Smooth muscle cell (in vitro differentiated cells): Measurements from ENCODE around the gene PAQR4. TPM values are rescaled to one million over a fixed set of nuclear protein-coding genes. Genes with fewer than 3 reads are reported as not detected.

Source experiments
- DNase-seq: peaks from one replicate; lab custom pipeline; 2025; ENCODE audit not compliant: unreplicated experiment; lab: John Stamatoyannopoulos, UW
- H2AFZ ChIP-seq: fragments of 200-600 bp; sonication (generic); 2 replicates; pipeline ENCODE4 v1.6.0; 2016; ENCODE audit warnings: antibody characterized with exemption, low read depth, mild to moderate bottlenecking
- H3F3A ChIP-seq: fragments of 200-600 bp; sonication (generic); 2 replicates; pipeline ENCODE4 v1.6.0; 2017; ENCODE audit warnings: antibody characterized with exemption, low read depth
- H3K27ac ChIP-seq: fragments of 200-600 bp; sonication (generic); 2 replicates; pipeline ENCODE4 v1.5.1; 2016; ENCODE audit warnings: low read depth, mild to moderate bottlenecking
- H3K27me3 ChIP-seq: fragments of 200-600 bp; sonication (generic); 2 replicates; pipeline ENCODE4 v1.6.1; 2016; ENCODE audit warnings: low read depth, mild to moderate bottlenecking
- H3K36me3 ChIP-seq: fragments of 200-600 bp; sonication (generic); 2 replicates; pipeline ENCODE4 v1.5.1; 2016; ENCODE audit warnings: low read depth
- H3K4me1 ChIP-seq: fragments of 200-600 bp; sonication (generic); 2 replicates; pipeline ENCODE4 v1.5.1; 2016; ENCODE audit warnings: low read depth
- H3K4me2 ChIP-seq: fragments of 200-600 bp; sonication (generic); 2 replicates; pipeline ENCODE4 v1.6.0; 2016; ENCODE audit warnings: mild to moderate bottlenecking
- H3K4me3 ChIP-seq: fragments of 200-600 bp; sonication (generic); 2 replicates; pipeline ENCODE4 v1.5.1; 2016; ENCODE audit warnings: mild to moderate bottlenecking
- H3K79me2 ChIP-seq: fragments of 200-600 bp; sonication (generic); 2 replicates; pipeline ENCODE4 v1.6.0; 2016; ENCODE audit warnings: low read depth, mild to moderate bottlenecking
- H3K9ac ChIP-seq: fragments of 200-600 bp; sonication (generic); 2 replicates; pipeline ENCODE4 v1.6.0; 2016; ENCODE audit warnings: low read depth
- H3K9me3 ChIP-seq: fragments of 200-600 bp; sonication (generic); replicated peaks from 2 replicates; pipeline ENCODE4 v1.5.1; 2016; ENCODE audit warnings: low read depth
- H4K20me1 ChIP-seq: fragments of 200-600 bp; sonication (generic); 2 replicates; pipeline ENCODE4 v1.6.0; 2016; ENCODE audit warnings: low read depth
- CTCF ChIP-seq: fragments of 200-600 bp; sonication (generic); IDR thresholded peaks from 2 replicates; pipeline ENCODE4 v1.5.1; 2017; ENCODE audit warnings: borderline replicate concordance, mild to moderate bottlenecking, antibody characterized with exemption; ENCODE audit not compliant: insufficient read depth, poor library complexity, severe bottlenecking
- WGBS: methylation state at CpG from one replicate; pipeline ENCODE4 v1.1.7; 2016; ENCODE audit warnings: low lambda C conversion rate; 5-methylcytosine and 5-hydroxymethylcytosine counted together
- polyA plus RNA-seq: library from polyadenylated mRNA; unstranded; fragments of >200 nt; fragmentation: Nextera tagmentation; extraction: Ambion mirVana; gene quantifications from 2 replicates; pipeline ENCODE4 v1.2.1, GENCODE V29; 2016
- total RNA-seq: library from RNA; depleted of rRNA; stranded (reverse); fragments of >200 nt; gene quantifications from 2 replicates; pipeline ENCODE4 v1.2.3, GENCODE V29; 2014

Gene PAQR4
- total and polyA plus RNA-seq, 2 experiments from 2014 or later = 4.6 to 9.3 TPM

DNA sequence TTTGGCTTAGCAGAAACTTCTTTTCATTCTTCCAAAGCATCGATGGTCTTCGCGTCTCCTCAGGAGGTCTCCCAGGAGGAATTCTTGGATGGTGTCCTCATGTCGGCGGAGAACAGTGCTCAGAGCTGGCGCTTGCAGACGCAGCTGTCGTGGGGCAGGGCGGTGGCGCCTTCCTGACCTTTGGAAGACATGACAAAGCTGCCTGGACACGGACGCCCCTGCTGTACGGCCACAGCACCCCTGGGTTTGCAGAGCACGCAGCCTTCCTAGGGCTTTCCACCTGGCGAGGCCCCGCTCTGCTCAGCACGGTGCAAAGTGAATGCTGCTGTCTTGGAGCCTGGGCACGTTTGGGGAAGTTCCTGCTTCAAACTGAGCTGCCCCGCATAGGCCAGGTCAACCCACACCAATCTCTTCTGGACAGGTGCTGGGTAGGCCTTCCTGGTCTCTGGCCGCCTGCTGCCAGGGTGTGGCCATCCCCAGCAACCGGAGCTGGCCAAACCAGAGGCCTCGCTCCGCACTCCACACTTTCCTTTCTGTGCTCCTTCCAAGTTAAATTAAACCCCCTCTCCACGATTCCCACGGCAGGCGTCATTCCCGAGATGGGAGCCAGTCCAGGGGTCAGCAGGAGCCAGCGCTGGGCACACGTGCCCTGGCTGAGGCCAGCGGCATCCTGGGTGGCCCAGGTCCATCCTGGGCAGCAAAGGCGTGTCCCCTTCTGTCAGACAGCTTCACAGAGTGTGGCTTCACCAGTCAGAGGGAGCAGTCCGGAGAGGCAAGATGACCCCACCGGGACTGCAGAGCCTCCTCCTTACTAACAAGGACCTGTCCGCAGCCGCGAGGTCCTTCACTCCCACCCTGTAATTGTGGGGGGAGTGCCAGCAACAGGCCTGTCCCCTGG, 20.1 kb upstream of the PAQR4 start:
- no peak for DNase-seq
- Histone ChIP-seq H3K27me3 (no peaks in the 10 kb centered on the region), H3K36me3 (no peaks in the 10 kb centered on the region), H3K79me2 (no peaks in the 10 kb centered on the region), H3K4me1 (no peaks in the 10 kb centered on the region), H3K4me3 (no peak overlapping the region), H3K4me2 (no peak overlapping the region), H3K9me3 (no peaks in the 10 kb centered on the region), H3K27ac (no peak overlapping the region), H4K20me1 (no peaks in the 10 kb centered on the region), H2AFZ (no peak overlapping the region), H3F3A (no peaks in the 10 kb centered on the region), H3K9ac (no peak overlapping the region)
- 96% methylated on average over 36 of the region's 36 CpGs for WGBS
- no peak for TF ChIP-seq CTCF

- H2AFZ ChIP-seq = no peak overlapping the region
- H3K9ac ChIP-seq = no peak overlapping the region
- no peaks in the 10 kb centered on the region for H3F3A ChIP-seq
- no peak overlapping the region for H3K4me3 ChIP-seq
- H3K36me3 ChIP-seq = no peaks in the 10 kb centered on the region
- no peak for TF ChIP-seq CTCF
- no peaks in the 10 kb centered on the region for H3K27me3 ChIP-seq
- no peak for DNase-seq
- no peaks in the 10 kb centered on the region for H3K9me3 ChIP-seq
- WGBS = 94% methylated on average over 19 of the region's 19 CpGs
- no peaks in the 10 kb centered on the region for H3K79me2 ChIP-seq
- no peak overlapping the region for H3K27ac ChIP-seq
- no peaks in the 10 kb centered on the region for H3K4me1 ChIP-seq
- no peak overlapping the region for H3K4me2 ChIP-seq
- H4K20me1 ChIP-seq = no peaks in the 10 kb centered on the region
Observed at GRCh38 chr16:2949705-2950352, 19.3 kb upstream of the PAQR4 start.

- TF ChIP-seq CTCF = no peak
- no peaks in the 10 kb centered on the region for H3K9me3 ChIP-seq
- WGBS = 96% methylated on average over 13 of the region's 13 CpGs
- H3F3A ChIP-seq = no peaks in the 10 kb centered on the region
- no peak overlapping the region for H3K27ac ChIP-seq
- no peak overlapping the region for H2AFZ ChIP-seq
- no peak for DNase-seq
- no peak overlapping the region for H3K9ac ChIP-seq
- H3K4me1 ChIP-seq = no peaks in the 10 kb centered on the region
- no peaks in the 10 kb centered on the region for H3K36me3 ChIP-seq
- H3K4me2 ChIP-seq = no peak overlapping the region
- H3K27me3 ChIP-seq = no peaks in the 10 kb centered on the region
- no peaks in the 10 kb centered on the region for H3K79me2 ChIP-seq
- no peaks in the 10 kb centered on the region for H4K20me1 ChIP-seq
- no peak overlapping the region for H3K4me3 ChIP-seq
Observed at GRCh38 chr16:2950353-2950724, 18.8 kb upstream of the PAQR4 start.

DNA sequence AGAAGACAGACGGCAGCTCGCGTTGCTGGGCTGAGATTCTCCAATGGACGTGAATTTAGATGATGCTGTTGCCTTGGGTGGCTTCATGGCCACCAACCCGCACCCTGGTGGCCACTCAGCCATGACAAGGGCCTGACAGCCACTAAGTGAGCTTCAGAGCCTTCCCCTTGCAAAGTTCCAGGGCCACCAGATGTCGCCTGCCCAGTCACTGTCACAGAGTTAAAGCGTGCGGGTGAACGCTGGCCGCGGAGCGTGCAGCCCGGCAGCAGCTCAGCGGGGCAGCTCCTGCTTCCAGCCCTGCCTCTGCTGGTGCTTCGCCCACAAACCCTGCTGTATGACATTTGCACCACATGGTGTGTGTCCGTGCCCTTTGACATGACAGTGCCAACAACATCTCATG, 18.4 kb upstream of the PAQR4 start:
- no peaks in the 10 kb centered on the region for H3K4me1 ChIP-seq
- H3K4me3 ChIP-seq = no peak overlapping the region
- TF ChIP-seq CTCF = no peak
- no peaks in the 10 kb centered on the region for H3K36me3 ChIP-seq
- no peak overlapping the region for H2AFZ ChIP-seq
- H3K9me3 ChIP-seq = no peaks in the 10 kb centered on the region
- DNase-seq = no peak
- no peak overlapping the region for H3K9ac ChIP-seq
- H3K4me2 ChIP-seq = no peak overlapping the region
- H3K79me2 ChIP-seq = no peaks in the 10 kb centered on the region
- no peaks in the 10 kb centered on the region for H4K20me1 ChIP-seq
- no peaks in the 10 kb centered on the region for H3K27me3 ChIP-seq
- no peak overlapping the region for H3K27ac ChIP-seq
- H3F3A ChIP-seq = no peaks in the 10 kb centered on the region
- WGBS = 89% methylated on average over 16 of the region's 16 CpGs
